Islet precursor cell (in vitro differentiated cells): ENCODE data around the gene C4orf51.

Experiments used
- DNase-seq: peaks from one replicate; pipeline ENCODE4 v3.0.0-alpha.2; 2018

Gene C4orf51

GRCh38 chr4:145760176-145760575 is 80.2 kb downstream of the C4orf51 start:
- DNase-seq, result no peak

- no peak for DNase-seq
Observed at GRCh38 chr4:145760961-145761929, 81.3 kb downstream of the C4orf51 start.

DNA sequence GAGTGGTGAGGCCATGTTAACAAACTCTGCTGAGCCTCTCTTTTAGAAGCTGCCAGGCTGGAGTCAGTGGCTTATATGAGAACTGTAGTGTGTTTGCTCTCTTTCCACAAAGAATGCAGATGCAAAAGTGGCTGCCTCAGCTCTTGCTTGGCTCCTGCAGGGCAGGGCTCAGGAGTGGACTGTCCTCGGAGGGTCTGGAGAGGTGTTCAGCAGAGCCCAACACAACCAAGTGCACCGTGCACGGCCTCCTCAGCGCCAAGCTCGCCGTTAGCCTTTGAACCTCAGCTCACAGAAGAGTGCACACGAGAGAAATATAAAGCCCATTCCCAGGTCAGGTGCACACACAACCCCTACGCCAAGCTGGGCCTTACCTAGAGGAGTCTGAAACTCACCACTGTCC is 82.8 kb downstream of the C4orf51 start:
- no peak for DNase-seq

DNA sequence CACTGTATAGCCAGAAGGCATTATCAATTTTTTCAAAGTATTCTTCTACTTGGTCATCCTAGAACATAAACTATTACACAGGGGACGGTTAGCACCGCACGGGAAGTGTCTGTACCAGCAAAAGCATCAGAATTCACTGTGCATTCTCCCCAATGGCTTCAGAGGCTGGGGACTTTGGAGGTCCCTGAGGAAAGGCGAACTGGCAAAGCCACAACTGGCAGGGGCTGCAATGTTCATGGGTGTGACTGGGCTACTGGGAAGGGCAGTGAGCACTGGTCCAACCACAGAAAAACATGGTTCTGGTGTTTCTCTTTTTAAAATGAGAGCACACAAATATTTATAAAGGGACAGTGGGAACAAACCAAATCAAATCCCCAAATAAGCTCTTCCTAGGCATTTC is 83.5 kb downstream of the C4orf51 start:
- DNase-seq, result no peak

- DNase-seq, result no peak
Observed at GRCh38 chr4:145766273-145766672, 86.3 kb downstream of the C4orf51 start.

DNA sequence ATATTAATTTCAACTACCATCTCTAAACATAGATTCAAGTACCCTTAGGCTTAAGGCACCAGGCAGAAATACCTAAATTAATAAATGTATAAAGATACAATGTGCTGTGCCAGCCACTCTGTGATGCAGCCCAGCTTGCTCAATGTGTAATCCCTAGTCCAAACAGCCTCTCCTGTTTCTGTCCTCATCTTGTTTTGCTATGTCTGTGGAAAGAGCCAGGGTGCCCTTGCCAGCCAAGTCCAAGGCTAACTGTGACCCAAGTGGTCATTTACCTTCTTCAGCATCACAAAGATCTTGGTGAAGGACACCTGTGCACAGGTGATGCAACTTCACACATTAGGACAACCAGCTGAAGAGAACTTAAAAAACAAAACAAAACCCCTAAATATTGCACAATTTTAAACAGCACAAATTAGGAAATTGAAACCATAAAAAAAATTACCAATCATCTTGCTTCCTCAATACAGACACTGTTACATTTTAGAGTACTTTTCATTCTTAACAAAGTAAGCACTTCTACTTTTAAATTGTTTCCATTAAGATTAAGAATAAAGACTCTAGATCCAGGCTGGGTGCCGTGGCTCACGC is 89.6 kb downstream of the C4orf51 start:
- no peak for DNase-seq

DNA sequence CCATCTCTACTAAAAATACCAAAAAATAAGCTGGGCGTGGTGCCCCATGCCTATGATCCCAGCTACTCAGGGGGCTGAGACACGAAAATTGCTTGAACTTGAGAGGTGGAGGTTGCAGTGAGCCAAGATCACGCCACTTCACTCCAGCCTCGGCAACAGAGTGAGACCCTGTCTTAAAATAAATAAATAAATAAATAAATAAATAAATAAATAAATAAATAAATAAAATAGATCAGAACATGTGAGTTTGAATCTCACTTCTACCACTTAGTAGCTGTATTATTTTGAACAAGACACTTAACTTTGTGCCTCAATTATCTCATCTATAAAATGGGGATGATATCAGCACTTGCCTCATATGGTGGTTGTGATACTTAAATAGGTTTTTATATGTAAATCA is 90.2 kb downstream of the C4orf51 start:
- no peak for DNase-seq

DNA sequence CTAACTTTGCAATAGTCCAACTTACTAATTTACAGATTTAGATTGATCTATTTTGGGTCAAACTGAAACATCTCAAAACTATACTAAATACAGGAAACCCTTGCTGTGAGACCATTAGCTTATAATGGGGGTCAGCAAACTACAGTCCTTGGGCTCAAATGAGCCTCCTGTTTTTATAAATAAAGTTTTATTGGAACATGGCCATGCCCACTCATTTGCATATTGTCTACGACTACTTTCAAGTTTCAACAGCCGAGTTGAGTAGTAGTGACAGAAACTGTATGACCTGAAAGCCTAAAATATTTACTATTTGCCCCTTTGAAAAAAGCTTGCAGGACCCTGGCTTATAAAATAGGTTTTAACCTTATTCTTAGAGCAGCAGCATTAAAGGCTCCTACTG is 92.4 kb downstream of the C4orf51 start:
- DNase-seq, result no peak

DNA sequence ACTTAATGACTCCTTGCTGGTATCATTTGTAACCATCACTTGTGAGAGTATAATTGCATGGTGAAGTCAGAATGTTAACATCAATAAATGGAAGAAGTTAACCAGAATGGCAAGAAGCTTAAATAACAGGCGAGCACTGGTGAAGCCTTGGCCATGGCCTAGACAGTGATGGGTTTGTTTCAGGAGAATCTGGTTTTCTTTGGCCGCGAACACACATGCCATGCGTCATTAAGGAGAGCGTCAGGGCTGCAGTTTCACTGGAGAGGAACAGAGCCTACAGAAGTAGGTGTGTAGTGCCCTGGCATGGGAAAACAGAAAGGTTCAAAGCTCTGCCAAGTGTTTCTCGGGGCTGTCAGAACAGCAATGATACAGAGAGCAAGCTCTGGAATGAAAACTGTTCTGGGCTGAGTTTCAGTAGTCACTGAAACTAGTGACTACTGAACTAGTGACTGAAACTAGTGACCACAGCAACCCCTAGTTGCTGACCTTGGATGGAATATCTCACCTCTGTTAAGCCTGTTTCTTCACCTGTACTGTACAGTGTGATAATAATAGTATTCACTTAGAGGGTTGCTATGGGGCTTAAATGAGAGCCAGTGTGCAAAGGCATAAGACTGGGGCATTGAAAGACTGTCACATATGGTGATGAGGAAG is 93.8 kb downstream of the C4orf51 start:
- DNase-seq, result no peak

DNA sequence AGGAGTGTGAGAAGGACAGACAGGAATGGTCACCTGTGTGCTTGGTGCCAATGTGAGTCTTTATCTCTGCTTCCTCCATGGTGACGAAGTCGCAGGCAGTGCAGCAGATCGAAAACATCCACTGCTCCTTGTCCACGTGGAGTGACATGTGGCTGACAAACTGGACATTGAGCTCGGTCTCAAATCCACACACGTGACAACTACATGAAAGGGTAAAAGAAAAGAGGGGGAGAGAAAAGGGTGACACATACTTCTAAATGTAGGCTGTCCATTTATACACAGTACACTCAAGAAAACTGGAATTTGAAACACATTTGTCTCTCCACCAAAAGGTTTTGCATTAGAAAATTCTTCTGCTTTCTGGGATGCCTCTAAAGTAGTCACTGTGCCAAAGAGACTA is 94.5 kb downstream of the C4orf51 start:
- DNase-seq, result no peak

GRCh38 chr4:145775406-145775805 is 95.5 kb downstream of the C4orf51 start:
- no peak for DNase-seq

- no peak for DNase-seq
Observed at GRCh38 chr4:145776208-145776607, 96.3 kb downstream of the C4orf51 start.

- peak; percentile 69 for DNase-seq
Observed at GRCh38 chr4:145779319-145779801, 99.4 kb downstream of the C4orf51 start.

DNA sequence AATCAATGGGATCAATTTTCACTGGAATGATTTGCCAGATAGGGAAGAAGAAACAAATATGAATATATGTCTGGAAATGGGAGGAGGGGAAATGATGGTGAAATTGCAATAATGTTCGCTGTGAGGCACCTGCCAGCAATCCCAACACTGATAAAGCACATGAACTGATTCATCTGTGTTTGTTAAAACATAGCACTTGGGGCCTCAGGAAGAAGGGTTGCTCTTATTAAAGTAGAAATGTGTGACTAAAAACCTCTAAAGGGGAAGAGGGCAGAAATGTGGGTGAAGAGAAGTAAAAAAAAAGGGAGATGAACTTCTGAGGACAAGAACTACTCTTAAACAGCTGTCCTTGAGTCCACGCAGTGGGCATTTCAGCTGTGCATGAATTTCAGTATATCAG is 101.4 kb downstream of the C4orf51 start:
- no peak for DNase-seq
